Stimulated activated CD8-positive, alpha-beta memory T cell treated with anti-CD3 and anti-CD28 coated beads, Interleukin-2, amount 100 ng/mL, for 1 hour (primary cell): Measurements from ENCODE around the gene WDCP.
"Not testable (repeated sequence)": the region's sequence is repeated elsewhere in the genome, so short reads cannot be mapped to it uniquely, and the experiment has no call there.

Source experiments
- DNase-seq, 2 donors: peaks; one replicate each; pipeline ENCODE4 v3.0.0-alpha.2; 2020; ENCODE audit warnings: low read depth in 2 of 2

Gene WDCP, protein sequence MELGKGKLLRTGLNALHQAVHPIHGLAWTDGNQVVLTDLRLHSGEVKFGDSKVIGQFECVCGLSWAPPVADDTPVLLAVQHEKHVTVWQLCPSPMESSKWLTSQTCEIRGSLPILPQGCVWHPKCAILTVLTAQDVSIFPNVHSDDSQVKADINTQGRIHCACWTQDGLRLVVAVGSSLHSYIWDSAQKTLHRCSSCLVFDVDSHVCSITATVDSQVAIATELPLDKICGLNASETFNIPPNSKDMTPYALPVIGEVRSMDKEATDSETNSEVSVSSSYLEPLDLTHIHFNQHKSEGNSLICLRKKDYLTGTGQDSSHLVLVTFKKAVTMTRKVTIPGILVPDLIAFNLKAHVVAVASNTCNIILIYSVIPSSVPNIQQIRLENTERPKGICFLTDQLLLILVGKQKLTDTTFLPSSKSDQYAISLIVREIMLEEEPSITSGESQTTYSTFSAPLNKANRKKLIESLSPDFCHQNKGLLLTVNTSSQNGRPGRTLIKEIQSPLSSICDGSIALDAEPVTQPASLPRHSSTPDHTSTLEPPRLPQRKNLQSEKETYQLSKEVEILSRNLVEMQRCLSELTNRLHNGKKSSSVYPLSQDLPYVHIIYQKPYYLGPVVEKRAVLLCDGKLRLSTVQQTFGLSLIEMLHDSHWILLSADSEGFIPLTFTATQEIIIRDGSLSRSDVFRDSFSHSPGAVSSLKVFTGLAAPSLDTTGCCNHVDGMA

DNA sequence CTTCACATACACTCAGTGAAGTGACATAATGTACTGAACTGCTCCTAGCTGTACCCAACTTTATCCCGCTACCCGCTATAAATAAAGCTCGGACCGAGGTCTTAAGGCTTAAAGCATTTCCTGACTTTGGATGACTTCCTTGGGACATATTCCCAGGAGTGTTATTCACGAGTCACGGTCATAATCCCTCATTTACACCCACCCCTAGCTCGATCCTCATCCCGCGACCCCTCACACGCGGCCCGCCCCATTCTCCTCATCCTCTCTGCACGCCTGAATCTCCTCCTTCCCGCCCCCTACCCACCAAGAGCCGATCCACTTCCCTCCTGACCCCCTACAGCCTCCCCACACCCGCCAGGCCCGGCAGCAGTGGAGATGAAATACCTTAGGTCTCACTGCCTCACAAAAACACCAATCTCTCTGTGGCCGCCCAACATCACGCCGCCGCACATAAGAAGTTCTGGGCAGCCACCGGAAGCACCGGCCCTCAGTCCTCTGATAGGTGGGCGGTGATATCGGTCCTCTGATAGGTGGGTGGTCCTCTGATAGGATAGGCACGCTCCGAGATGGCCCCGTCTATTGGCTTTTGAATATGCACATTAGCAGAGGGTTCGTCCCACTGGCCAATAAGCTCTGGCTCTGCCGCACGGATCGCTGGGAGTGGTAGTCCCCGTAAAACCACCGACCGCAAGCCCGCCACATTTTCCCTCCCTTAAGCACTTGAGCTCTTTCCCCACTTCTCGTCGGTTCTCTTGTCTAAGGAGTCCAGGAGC, at the start of gene WDCP:
Gene WDCP, minus strand, starts transcription at position 462 of the 773 bp plus-strand sequence. CDS start 7,897 bp downstream, outside the sequence.
- DNase-seq: peak; percentile 84 to 88

- DNase-seq: not testable (repeated sequence)
Measured at GRCh38 chr2:24095171-24095677, 48.0 kb upstream of the WDCP start.

- DNase-seq: not testable (repeated sequence)
Measured at GRCh38 chr2:24093270-24093669, 46.1 kb upstream of the WDCP start.

DNA sequence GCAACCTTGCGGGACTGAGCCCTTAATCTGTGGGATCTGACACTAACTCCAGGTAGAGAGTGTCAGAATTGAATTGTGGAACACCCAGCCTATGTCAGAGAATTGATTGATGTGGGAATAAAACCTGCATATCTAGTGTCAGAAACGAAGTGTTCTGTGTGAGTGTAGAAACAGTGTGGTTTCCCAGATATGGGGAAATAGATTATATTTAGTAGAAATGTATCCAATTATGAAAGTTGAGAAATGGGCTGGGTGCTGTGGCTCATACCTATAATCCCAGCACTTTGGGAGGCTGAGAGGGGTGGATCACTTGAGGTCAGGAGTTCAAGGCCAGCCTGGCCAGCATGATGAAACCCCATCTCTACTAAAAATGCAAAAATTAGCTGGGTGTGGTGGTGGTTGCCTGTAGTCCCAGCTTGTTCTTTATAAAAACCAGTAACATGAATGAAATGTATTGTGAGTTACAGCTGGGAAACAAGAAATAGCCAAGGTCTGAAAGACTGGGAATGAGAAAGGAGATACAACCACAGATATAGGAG, 41.7 kb upstream of the WDCP start:
- no peak for DNase-seq

GRCh38 chr2:24087032-24087431, 39.8 kb upstream of the WDCP start:
- no peak for DNase-seq

- DNase-seq: no peak
Measured at GRCh38 chr2:24086241-24086640, 39.0 kb upstream of the WDCP start.

- no peak for DNase-seq
Measured at GRCh38 chr2:24085200-24085489, 38.0 kb upstream of the WDCP start.

DNA sequence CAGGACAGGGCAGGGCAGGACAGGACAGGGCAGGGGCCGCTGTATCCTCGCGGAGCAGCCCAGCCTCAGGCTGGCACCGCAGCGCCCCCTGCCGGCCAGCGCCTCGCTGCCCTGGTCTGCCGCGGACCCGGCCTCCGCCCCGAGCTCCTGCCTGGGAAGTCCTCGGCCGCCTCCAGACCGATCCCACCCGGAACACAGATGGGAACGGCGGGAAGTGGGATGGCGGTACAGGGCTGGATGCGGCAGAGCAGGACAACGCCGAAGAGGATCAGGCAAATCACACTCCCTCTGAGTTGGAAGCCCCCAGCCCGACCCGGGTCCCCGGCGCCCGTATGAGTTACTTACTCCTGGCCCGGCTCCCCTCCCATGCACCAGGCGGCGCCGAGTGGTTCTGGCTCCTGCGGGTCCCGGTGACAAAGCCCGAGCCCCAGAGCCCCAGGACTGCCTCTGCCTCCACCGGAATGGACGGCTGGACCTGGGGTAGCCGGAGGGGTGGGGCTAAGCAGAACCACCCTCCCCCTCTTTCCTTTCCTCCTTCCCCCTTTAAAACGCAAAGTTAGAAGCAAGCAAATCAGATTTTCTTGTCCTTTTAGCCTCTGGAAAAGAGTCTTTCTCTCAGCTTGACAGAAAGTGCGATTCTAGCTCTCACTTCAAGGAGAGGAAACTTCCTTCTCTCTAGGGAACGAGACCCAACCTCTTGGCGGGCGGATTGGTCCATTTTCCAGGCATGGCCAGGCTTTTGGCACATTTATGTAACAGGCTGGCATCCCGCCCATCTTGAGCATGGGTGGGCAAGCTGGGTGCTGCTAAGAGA, 37.4 kb upstream of the WDCP start, which contains the start of gene TP53I3:
Gene TP53I3, minus strand, starts transcription at position 449 of the 814 bp plus-strand sequence. CDS start 508 bp downstream, outside the sequence.
- peak; percentile 63 to 65 for DNase-seq

DNA sequence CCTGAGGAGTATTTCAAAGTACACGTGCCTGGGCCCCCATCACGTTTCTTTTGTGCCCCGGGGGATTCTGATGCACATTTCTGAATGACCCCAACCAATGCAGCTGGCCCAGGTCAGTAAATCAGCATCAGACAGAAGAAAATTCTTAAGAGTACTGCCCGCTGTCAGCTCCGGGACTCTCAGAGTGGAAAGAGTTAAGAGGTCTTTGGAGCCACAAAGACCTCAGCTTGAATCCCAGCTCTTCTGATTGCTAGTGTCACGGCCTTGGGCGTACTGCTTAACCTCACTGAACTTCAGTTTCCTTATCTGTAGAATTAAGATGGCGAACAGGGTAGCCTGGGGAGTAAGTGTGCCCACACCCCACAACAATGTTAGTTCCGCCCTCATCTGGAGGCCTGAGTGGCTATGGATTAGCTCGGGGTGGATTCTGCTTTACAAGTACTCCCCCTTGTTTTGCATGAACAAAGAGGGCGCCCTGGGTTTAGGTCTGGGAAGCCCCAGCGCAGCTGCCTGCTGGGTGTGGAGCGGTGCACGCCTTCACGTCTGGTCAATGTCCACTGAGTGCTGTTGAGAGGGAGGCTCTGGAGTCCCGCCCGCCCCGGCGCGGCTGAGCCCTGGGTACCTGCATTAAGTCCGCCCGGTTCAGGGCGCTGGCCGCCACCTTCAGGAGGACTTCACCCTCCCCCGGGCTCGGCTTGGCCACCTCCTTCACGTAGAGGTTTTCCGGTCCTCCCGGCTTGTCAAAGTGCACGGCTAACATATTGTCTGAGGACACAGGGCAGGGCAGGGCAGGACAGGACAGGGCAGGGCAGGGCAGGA, 36.6 kb upstream of the WDCP start:
- no peak for DNase-seq

- no peak for DNase-seq
Measured at GRCh38 chr2:24082787-24083566, 35.8 kb upstream of the WDCP start.

GRCh38 chr2:24080701-24081100, 33.5 kb upstream of the WDCP start:
- no peak for DNase-seq

DNA sequence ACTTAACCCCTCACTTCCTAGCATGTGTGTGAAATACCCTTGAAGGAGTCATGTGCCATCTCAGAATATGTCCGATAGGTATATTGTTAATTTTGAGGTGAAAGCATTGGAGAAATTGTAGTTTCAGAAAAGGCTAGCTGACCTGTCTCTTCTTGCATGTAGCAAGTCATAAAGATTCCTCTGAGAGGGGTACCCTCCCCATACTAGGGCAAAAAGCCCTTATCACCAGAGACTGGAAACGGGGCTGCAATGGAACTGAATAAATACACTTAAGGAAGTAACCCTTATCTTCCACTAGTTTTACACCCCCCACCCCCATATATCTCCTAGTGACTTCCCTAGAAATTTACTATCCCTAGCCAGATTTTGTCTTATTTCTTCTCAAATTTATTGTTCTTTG, 30.7 kb upstream of the WDCP start:
- no peak for DNase-seq

- no peak for DNase-seq
Measured at GRCh38 chr2:24077535-24077877, 30.3 kb upstream of the WDCP start.

DNA sequence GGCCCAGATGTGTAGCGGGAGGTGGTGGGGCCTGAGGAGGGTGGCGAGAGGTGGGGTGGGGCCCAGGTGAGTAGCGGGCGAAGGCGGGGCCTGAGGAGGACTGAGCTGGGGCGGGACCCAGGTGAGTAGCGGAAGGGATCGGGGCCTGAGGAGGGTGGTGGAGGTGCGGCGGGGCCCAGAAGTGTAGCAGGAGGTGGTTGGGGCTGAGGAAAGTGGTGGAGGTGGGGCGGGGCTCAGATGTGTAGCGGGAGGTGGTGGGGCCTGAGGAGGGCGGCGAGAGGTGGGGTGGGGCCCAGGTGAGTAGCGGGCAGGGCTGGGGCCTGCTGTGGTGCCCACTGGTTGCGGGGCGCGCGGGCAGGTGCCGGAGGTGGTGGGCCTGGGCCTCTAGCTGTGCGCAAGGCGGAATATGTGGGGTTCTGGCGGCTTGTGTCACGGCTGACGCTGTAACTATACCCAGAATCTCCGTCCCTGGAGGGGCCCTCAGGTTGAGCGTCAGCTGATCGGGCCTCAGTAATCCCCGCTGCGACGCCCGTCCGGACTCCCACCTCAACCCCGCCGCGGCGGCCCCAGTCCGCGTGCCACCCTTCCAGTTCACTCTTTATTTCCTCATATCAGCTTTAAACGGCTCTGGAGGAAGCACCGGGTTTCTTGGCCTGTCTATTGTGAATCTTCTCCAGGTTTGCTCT, 29.8 kb upstream of the WDCP start:
- DNase-seq: no peak

DNA sequence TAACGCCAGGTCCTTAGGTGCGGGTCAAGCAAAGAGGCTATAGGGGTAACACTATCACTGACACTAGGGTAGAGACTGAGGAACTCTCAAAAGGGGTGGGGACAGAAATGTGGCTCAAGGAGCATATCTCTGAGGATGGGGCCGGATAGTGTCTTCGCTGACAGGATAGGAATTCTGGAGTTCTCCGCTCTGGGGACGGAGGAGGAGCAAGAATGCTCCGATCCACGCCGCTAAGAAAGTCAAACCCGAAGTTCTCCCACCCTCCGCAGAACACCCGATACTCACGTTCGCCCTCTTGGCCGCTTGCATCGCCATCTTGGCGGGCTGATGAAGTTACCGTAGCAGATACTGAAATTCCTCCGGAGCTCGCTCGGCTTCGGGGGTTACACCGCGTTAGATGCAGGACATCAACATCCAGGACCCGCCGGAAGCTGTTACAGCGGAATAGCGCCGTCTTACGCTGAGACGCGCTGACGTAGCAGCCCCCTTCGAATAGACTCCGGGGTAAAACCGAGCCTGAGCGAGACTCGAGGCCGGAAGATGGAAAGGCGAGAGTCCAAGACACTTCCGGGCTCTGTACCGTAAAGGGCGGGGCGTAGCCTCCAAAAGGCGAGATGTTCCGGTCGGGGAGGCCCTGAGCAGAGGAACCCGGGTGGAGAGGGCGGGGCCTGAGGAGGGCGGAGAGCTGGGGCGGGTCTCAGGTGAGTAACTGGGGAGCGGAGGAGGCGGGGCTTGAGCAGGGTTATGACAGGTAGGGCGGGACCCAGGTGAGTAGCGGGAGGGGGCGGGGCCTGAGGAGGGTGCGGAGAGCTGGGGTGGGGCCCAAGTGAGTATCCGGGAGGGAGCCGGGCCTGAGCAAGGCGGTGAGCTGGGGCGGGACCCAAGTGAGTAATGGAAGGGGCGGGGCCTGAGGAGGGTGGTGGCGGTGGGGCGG, 29.0 kb upstream of the WDCP start, which contains the start of gene SF3B6:
Gene SF3B6, minus strand, starts transcription at position 412 of the 934 bp plus-strand sequence. Its CDS starts 97 bp downstream, at position 315.
- peak; percentile 98 to 99 for DNase-seq

GRCh38 chr2:24075259-24075658, 28.1 kb upstream of the WDCP start:
- DNase-seq: no peak

DNA sequence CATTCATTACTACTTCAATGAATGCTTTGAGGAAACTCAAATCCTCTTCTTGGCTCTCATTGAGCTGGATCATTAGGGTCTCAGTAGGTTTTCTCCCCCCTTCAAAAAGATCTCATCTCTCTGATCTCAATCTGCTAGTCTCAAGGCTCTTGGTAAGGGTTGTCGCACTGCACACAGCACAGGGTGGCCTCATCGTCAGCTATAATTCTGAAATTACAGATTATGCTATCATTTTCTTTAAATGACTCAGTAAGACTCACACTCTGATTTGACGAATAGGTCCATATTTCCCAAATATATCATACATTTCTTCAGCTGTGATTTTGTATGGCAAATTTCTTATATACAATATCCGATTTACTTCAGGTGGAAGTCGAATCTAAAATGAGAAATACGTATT, 26.6 kb upstream of the WDCP start:
- DNase-seq: no peak

DNA sequence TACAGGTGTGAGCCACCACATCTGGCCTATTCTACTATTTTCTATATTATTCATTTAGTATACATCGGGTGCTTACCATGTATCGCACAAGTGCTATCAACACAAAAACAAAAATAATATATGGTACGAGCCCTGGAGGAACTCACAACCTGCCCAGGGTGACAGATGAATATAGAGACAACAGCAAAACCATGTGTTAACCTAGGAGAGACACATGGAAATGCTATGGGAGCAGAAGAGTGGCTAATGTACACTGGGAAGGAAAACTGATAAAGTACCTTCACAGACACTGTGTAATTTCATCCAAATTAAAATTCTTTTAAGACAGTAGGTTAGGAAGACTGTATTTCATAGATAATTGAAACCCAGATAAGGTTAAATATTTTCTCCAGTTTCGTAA, 25.1 kb upstream of the WDCP start:
- no peak for DNase-seq
